Esophagus squamous epithelium (tissue), 4 donors: ENCODE measurements around the gene NDUFS2.

Source experiments
- POLR2A ChIP-seq, 4 donors: fragments of 450-650 bp; IDR thresholded peaks; one replicate each; pipeline ENCODE4 v1.6.1; 2017; ENCODE audit warnings: antibody characterized with exemption in 4 of 4, mild to moderate bottlenecking in 4 of 4, moderate library complexity in 3 of 4
- TF ChIP-seq, protein P1 (sequence below), 6 experiments: fragments of 450-650 bp in 4 of 6; fragments of 200-600 bp in 2 of 6; sonication (generic) in 2 of 6; IDR thresholded peaks; one replicate each; pipeline ENCODE4 v1.5.1; 2016 to 2019; ENCODE audit warnings: antibody characterized with exemption in 6 of 6, mild to moderate bottlenecking in 4 of 6, moderate library complexity in 4 of 6

DNA sequence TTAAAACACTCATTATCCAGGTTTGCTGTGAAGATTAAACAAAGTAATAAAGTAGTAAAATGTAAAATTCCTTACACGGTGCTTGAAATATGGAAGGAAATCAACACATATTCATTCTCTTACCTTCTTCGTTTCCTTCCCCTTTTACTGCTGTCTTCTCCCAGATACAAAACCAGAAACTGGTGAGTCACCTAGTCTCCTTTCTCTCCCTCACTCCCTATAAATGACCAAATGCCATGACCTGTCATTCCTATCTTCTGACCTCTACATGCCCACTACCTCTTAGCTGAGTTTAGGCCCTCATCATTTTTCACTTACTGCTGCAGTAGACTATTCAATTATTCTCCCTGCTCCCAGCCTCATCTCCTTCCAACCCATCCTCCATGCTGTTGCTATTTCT, 40.1 kb downstream of the NDUFS2 start:
- TF ChIP-seq, protein P1, sequence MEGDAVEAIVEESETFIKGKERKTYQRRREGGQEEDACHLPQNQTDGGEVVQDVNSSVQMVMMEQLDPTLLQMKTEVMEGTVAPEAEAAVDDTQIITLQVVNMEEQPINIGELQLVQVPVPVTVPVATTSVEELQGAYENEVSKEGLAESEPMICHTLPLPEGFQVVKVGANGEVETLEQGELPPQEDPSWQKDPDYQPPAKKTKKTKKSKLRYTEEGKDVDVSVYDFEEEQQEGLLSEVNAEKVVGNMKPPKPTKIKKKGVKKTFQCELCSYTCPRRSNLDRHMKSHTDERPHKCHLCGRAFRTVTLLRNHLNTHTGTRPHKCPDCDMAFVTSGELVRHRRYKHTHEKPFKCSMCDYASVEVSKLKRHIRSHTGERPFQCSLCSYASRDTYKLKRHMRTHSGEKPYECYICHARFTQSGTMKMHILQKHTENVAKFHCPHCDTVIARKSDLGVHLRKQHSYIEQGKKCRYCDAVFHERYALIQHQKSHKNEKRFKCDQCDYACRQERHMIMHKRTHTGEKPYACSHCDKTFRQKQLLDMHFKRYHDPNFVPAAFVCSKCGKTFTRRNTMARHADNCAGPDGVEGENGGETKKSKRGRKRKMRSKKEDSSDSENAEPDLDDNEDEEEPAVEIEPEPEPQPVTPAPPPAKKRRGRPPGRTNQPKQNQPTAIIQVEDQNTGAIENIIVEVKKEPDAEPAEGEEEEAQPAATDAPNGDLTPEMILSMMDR (IDR thresholded peaks at IDR 0.05) = no peak
- TF ChIP-seq POLR2A (IDR thresholded peaks at IDR 0.05) = no peak
